ENCODE data around the gene RAMP1. TPM values are rescaled to one million over a fixed set of nuclear protein-coding genes. Genes with fewer than 3 reads are reported as not detected.
"Not testable (repeated sequence)": the region's sequence is repeated elsewhere in the genome, so short reads cannot be mapped to it uniquely, and the experiment has no call there.

The RAMP1 gene
- total RNA-seq, 4 donors from 2014 or later, result 44.1 to 591 (median 424) TPM

DNA sequence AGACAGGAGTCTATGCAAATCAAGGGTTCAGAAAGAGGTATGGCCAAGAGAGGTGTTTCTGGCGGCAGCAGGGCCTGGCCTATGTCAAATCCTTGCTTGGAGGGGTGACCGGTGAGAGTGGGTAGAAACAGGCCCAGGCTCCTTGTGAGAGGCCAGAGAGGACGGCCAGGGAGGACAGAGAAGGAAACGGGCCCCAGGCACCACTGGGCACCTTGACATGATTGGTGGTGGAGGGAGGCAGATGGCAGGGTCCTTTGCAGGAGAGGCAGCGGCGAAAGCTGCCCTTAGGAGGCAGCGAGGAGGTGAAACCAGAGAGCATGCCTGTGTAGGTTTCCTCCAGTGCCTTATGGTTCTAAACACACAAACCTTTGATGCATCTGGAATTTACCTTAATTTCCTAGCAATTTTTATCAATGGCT is 6.2 kb downstream of the RAMP1 start:
- Histone ChIP-seq H3K4me3 (peak overlapping the region in 1 of 2 donors; percentile 21), H3K36me3 (no peaks in the 10 kb centered on the region), H3K27me3 (no peaks in the 10 kb centered on the region), H3K4me1 (peaks cover 23 to 29% of the 10 kb centered on the region in 2 donors), H3K27ac (peak overlapping the region; percentile 98 to 100), H3K9me3 (no peaks in the 10 kb centered on the region)
- DNase-seq, result peak in 1 of 2 donors; percentile 47
- intact Hi-C loops (cut with DNase I; ENCODE audit: low total_unique reads), result no loop called here
- TF ChIP-seq, protein P1, sequence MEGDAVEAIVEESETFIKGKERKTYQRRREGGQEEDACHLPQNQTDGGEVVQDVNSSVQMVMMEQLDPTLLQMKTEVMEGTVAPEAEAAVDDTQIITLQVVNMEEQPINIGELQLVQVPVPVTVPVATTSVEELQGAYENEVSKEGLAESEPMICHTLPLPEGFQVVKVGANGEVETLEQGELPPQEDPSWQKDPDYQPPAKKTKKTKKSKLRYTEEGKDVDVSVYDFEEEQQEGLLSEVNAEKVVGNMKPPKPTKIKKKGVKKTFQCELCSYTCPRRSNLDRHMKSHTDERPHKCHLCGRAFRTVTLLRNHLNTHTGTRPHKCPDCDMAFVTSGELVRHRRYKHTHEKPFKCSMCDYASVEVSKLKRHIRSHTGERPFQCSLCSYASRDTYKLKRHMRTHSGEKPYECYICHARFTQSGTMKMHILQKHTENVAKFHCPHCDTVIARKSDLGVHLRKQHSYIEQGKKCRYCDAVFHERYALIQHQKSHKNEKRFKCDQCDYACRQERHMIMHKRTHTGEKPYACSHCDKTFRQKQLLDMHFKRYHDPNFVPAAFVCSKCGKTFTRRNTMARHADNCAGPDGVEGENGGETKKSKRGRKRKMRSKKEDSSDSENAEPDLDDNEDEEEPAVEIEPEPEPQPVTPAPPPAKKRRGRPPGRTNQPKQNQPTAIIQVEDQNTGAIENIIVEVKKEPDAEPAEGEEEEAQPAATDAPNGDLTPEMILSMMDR (IDR thresholded peaks at IDR 0.05), result no peak
- TF ChIP-seq POLR2A (IDR thresholded peaks at IDR 0.05), result no peak

- Histone ChIP-seq H3K27me3 (no peaks in the 10 kb centered on the region), H3K27ac (peak overlapping the region; percentile 98 to 100), H3K36me3 (no peaks in the 10 kb centered on the region), H3K4me1 (peaks cover 23 to 29% of the 10 kb centered on the region in 2 donors), H3K4me3 (no peak overlapping the region), H3K9me3 (no peaks in the 10 kb centered on the region)
- intact Hi-C loops (cut with DNase I; ENCODE audit: low total_unique reads), result no loop called here
- peak in 1 of 2 donors; percentile 56 for DNase-seq
- TF ChIP-seq, protein P1 (IDR thresholded peaks at IDR 0.05), result no peak
- TF ChIP-seq POLR2A (IDR thresholded peaks at IDR 0.05), result no peak
Measured at GRCh38 chr2:237866101-237866621, 6.7 kb downstream of the RAMP1 start.

GRCh38 chr2:237867465-237867864 is 8.0 kb downstream of the RAMP1 start:
- peak in 1 of 2 donors; percentile 24 for DNase-seq
- no peak for TF ChIP-seq POLR2A (IDR thresholded peaks at IDR 0.05)
- TF ChIP-seq, protein P1 (IDR thresholded peaks at IDR 0.05), result no peak
- peaks cover 29 to 31% of the 10 kb centered on the region in 2 donors for H3K4me1 ChIP-seq
- no peaks in the 10 kb centered on the region for H3K9me3 ChIP-seq
- peak overlapping the region; percentile 98 to 100 for H3K27ac ChIP-seq
- H3K36me3 ChIP-seq, result no peaks in the 10 kb centered on the region
- no peaks in the 10 kb centered on the region for H3K27me3 ChIP-seq
- intact Hi-C loops (cut with DNase I; ENCODE audit: low total_unique reads), result no loop called here
- H3K4me3 ChIP-seq, result no peak overlapping the region

GRCh38 chr2:237868074-237868473 is 8.7 kb downstream of the RAMP1 start:
- peak overlapping the region; percentile 98 to 100 for H3K27ac ChIP-seq
- H3K4me1 ChIP-seq, result peaks cover 27 to 31% of the 10 kb centered on the region in 2 donors
- H3K9me3 ChIP-seq; H3K36me3 ChIP-seq; DNase-seq; H3K27me3 ChIP-seq; intact Hi-C loops (cut with DNase I; ENCODE audit: low total_unique reads): not testable (repeated sequence)
- H3K4me3 ChIP-seq, result peak overlapping the region in 1 of 2 donors; percentile 15

DNA sequence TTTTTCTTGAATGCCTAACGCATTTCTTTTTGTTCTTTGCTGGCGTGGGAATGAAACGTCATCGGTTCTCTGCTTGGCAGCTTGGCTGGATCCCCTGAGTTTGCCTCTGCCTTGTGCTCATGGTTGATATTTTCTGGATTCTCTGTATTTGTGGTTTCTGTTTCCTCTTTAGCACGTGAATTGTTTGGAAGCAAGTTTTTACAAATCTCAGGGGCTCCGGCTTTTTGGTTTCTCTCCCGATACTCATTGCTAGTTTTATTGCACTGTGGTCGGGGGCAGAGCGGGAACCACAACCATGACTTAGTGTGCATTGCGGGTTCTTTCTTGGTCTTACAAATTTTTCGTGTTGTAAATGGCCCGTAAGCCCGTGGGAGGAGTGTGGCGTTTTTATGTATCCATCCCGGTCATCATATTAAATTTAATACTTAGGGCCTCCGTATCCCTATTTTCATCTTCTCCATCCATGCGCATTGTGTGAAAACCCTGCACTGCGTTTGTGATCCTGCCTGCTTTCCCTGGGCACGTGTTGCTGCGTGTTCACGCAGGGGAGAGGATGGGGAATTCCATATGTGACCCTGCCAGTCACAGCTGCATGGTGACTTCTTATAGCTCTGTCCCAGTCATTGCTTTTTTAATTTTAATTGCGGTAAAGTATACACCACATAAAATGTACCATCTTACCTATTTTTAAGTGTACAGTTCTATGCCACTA is 9.4 kb downstream of the RAMP1 start:
- H3K27ac ChIP-seq, result peak overlapping the region; percentile 98 to 100
- H3K27me3 ChIP-seq, result no peaks in the 10 kb centered on the region
- no peaks in the 10 kb centered on the region for H3K36me3 ChIP-seq
- TF ChIP-seq POLR2A (IDR thresholded peaks at IDR 0.05), result no peak
- TF ChIP-seq, protein P1 (IDR thresholded peaks at IDR 0.05), result no peak
- H3K4me1 ChIP-seq, result peaks cover 32% of the 10 kb centered on the region in 2 donors
- peak; percentile 54 to 65 for DNase-seq
- intact Hi-C loops (cut with DNase I; ENCODE audit: low total_unique reads), result no loop called here
- H3K4me3 ChIP-seq, result peak overlapping the region in 1 of 2 donors; percentile 15
- no peaks in the 10 kb centered on the region for H3K9me3 ChIP-seq
